ENCODE measurements around the gene IL31RA.

Gene IL31RA

GRCh38 chr5:55897206-55897894 lies 46.2 kb downstream of the IL31RA start:
- no CpG with 5 or more reads among the region's 8 CpGs for WGBS (ENCODE audit: extremely low coverage, insufficient coverage, low lambda C conversion rate)
- Histone ChIP-seq H3K9ac (ENCODE audit: low read length) (no peak overlapping the region), H3K79me1 (ENCODE audit: low read length) (no peaks in the 10 kb centered on the region), H4K5ac (ENCODE audit: low read length) (no peak overlapping the region), H3K79me2 (ENCODE audit: control insufficient read depth, insufficient read depth, low read length) (no peaks in the 10 kb centered on the region), H3K27ac (ENCODE audit: low read depth, low read length) (no peak overlapping the region), H3K18ac (ENCODE audit: low read length) (no peak overlapping the region), H4K8ac (ENCODE audit: low read depth, low read length) (no peak overlapping the region), H3K4me3 (ENCODE audit: low read length) (no peak overlapping the region), H3K56ac (ENCODE audit: low read length) (no peak overlapping the region), H3K4me1 (ENCODE audit: control insufficient read depth, low read depth, low read length) (no peaks in the 10 kb centered on the region), H2AK5ac (ENCODE audit: low read length) (no peak overlapping the region), H2BK120ac (ENCODE audit: low read depth, low read length) (no peak overlapping the region), H3K4ac (ENCODE audit: low read depth, low read length) (no peak overlapping the region), H3K27me3 (ENCODE audit: insufficient read depth, low read length, poor library complexity) (no peaks in the 10 kb centered on the region), H2BK5ac (ENCODE audit: low read length) (no peak overlapping the region), H3K4me2 (ENCODE audit: low read length) (no peak overlapping the region), H3K36me3 (ENCODE audit: control insufficient read depth, insufficient read depth, low read length) (no peaks in the 10 kb centered on the region), H3K23ac (ENCODE audit: low read length) (no peak overlapping the region), H2BK15ac (replicated peaks; ENCODE audit: low read depth) (no peak overlapping the region)
- DNase-seq: no peak

- no peak for DNase-seq
- Histone ChIP-seq H3K9ac (ENCODE audit: low read length) (no peak overlapping the region), H3K23ac (ENCODE audit: low read length) (no peak overlapping the region), H2BK5ac (ENCODE audit: low read length) (no peak overlapping the region), H3K4ac (ENCODE audit: low read depth, low read length) (no peak overlapping the region), H4K5ac (ENCODE audit: low read length) (no peak overlapping the region), H2BK120ac (ENCODE audit: low read depth, low read length) (no peak overlapping the region), H3K4me1 (ENCODE audit: control insufficient read depth, low read depth, low read length) (no peaks in the 10 kb centered on the region), H2BK15ac (replicated peaks; ENCODE audit: low read depth) (no peak overlapping the region), H3K4me2 (ENCODE audit: low read length) (no peak overlapping the region), H3K36me3 (ENCODE audit: control insufficient read depth, insufficient read depth, low read length) (no peaks in the 10 kb centered on the region), H3K4me3 (ENCODE audit: low read length) (no peak overlapping the region), H2AK5ac (ENCODE audit: low read length) (no peak overlapping the region), H3K27me3 (ENCODE audit: insufficient read depth, low read length, poor library complexity) (no peaks in the 10 kb centered on the region), H3K79me2 (ENCODE audit: control insufficient read depth, insufficient read depth, low read length) (no peaks in the 10 kb centered on the region), H4K8ac (ENCODE audit: low read depth, low read length) (no peak overlapping the region), H3K27ac (ENCODE audit: low read depth, low read length) (no peak overlapping the region), H3K79me1 (ENCODE audit: low read length) (no peaks in the 10 kb centered on the region), H3K56ac (ENCODE audit: low read length) (no peak overlapping the region), H3K18ac (ENCODE audit: low read length) (no peak overlapping the region)
- WGBS (ENCODE audit: extremely low coverage, insufficient coverage, low lambda C conversion rate): no CpG with 5 or more reads among the region's 14 CpGs
Observed at GRCh38 chr5:55897905-55898304, 46.7 kb downstream of the IL31RA start.

GRCh38 chr5:55899344-55899743 lies 48.2 kb downstream of the IL31RA start:
- no peaks in the 10 kb centered on the region for H3K27me3 ChIP-seq (ENCODE audit: insufficient read depth, low read length, poor library complexity)
- H3K79me1 ChIP-seq (ENCODE audit: low read length): no peaks in the 10 kb centered on the region
- no CpG with 5 or more reads among the region's 6 CpGs for WGBS (ENCODE audit: extremely low coverage, insufficient coverage, low lambda C conversion rate)
- H3K4me2 ChIP-seq (ENCODE audit: low read length): no peak overlapping the region
- no peak overlapping the region for H4K5ac ChIP-seq (ENCODE audit: low read length)
- H2AK5ac ChIP-seq (ENCODE audit: low read length): no peak overlapping the region
- no peak overlapping the region for H3K18ac ChIP-seq (ENCODE audit: low read length)
- H3K4ac ChIP-seq (ENCODE audit: low read depth, low read length): no peak overlapping the region
- no peaks in the 10 kb centered on the region for H3K79me2 ChIP-seq (ENCODE audit: control insufficient read depth, insufficient read depth, low read length)
- DNase-seq: no peak
- no peak overlapping the region for H3K56ac ChIP-seq (ENCODE audit: low read length)
- H3K27ac ChIP-seq (ENCODE audit: low read depth, low read length): no peak overlapping the region
- no peak overlapping the region for H2BK5ac ChIP-seq (ENCODE audit: low read length)
- no peak overlapping the region for H3K9ac ChIP-seq (ENCODE audit: low read length)
- no peaks in the 10 kb centered on the region for H3K4me1 ChIP-seq (ENCODE audit: control insufficient read depth, low read depth, low read length)
- H3K4me3 ChIP-seq (ENCODE audit: low read length): no peak overlapping the region
- no peak overlapping the region for H3K23ac ChIP-seq (ENCODE audit: low read length)
- H3K36me3 ChIP-seq (ENCODE audit: control insufficient read depth, insufficient read depth, low read length): no peaks in the 10 kb centered on the region
- H4K8ac ChIP-seq (ENCODE audit: low read depth, low read length): no peak overlapping the region
- no peak overlapping the region for H2BK15ac ChIP-seq (replicated peaks; ENCODE audit: low read depth)
- H2BK120ac ChIP-seq (ENCODE audit: low read depth, low read length): no peak overlapping the region

GRCh38 chr5:55900068-55900467 lies 48.9 kb downstream of the IL31RA start:
- no peak overlapping the region for H3K27ac ChIP-seq (ENCODE audit: low read depth, low read length)
- no peak overlapping the region for H2BK120ac ChIP-seq (ENCODE audit: low read depth, low read length)
- no peak overlapping the region for H2BK5ac ChIP-seq (ENCODE audit: low read length)
- H4K5ac ChIP-seq (ENCODE audit: low read length): no peak overlapping the region
- H3K4me1 ChIP-seq (ENCODE audit: control insufficient read depth, low read depth, low read length): no peaks in the 10 kb centered on the region
- H3K56ac ChIP-seq (ENCODE audit: low read length): no peak overlapping the region
- H3K27me3 ChIP-seq (ENCODE audit: insufficient read depth, low read length, poor library complexity): no peaks in the 10 kb centered on the region
- H3K4ac ChIP-seq (ENCODE audit: low read depth, low read length): no peak overlapping the region
- no peak overlapping the region for H3K18ac ChIP-seq (ENCODE audit: low read length)
- no peaks in the 10 kb centered on the region for H3K79me2 ChIP-seq (ENCODE audit: control insufficient read depth, insufficient read depth, low read length)
- no peaks in the 10 kb centered on the region for H3K79me1 ChIP-seq (ENCODE audit: low read length)
- H3K4me2 ChIP-seq (ENCODE audit: low read length): no peak overlapping the region
- WGBS (ENCODE audit: extremely low coverage, insufficient coverage, low lambda C conversion rate): no CpG with 5 or more reads among the region's 1 CpG
- H2BK15ac ChIP-seq (replicated peaks; ENCODE audit: low read depth): no peak overlapping the region
- H2AK5ac ChIP-seq (ENCODE audit: low read length): no peak overlapping the region
- no peak overlapping the region for H3K9ac ChIP-seq (ENCODE audit: low read length)
- no peak overlapping the region for H4K8ac ChIP-seq (ENCODE audit: low read depth, low read length)
- H3K4me3 ChIP-seq (ENCODE audit: low read length): no peak overlapping the region
- H3K36me3 ChIP-seq (ENCODE audit: control insufficient read depth, insufficient read depth, low read length): no peaks in the 10 kb centered on the region
- DNase-seq: no peak
- H3K23ac ChIP-seq (ENCODE audit: low read length): no peak overlapping the region

GRCh38 chr5:55900776-55901175 lies 49.6 kb downstream of the IL31RA start:
- Histone ChIP-seq H3K4ac (ENCODE audit: low read depth, low read length) (no peak overlapping the region), H2AK5ac (ENCODE audit: low read length) (no peak overlapping the region), H3K4me2 (ENCODE audit: low read length) (no peak overlapping the region), H3K23ac (ENCODE audit: low read length) (no peak overlapping the region), H3K4me1 (ENCODE audit: control insufficient read depth, low read depth, low read length) (no peaks in the 10 kb centered on the region), H3K79me2 (ENCODE audit: control insufficient read depth, insufficient read depth, low read length) (no peaks in the 10 kb centered on the region), H3K4me3 (ENCODE audit: low read length) (no peak overlapping the region), H3K56ac (ENCODE audit: low read length) (no peak overlapping the region), H2BK120ac (ENCODE audit: low read depth, low read length) (no peak overlapping the region), H3K79me1 (ENCODE audit: low read length) (no peaks in the 10 kb centered on the region), H3K9ac (ENCODE audit: low read length) (no peak overlapping the region), H2BK5ac (ENCODE audit: low read length) (no peak overlapping the region), H2BK15ac (replicated peaks; ENCODE audit: low read depth) (no peak overlapping the region), H4K5ac (ENCODE audit: low read length) (no peak overlapping the region), H4K8ac (ENCODE audit: low read depth, low read length) (no peak overlapping the region), H3K18ac (ENCODE audit: low read length) (no peak overlapping the region), H3K36me3 (ENCODE audit: control insufficient read depth, insufficient read depth, low read length) (no peaks in the 10 kb centered on the region), H3K27me3 (ENCODE audit: insufficient read depth, low read length, poor library complexity) (no peaks in the 10 kb centered on the region), H3K27ac (ENCODE audit: low read depth, low read length) (no peak overlapping the region)
- DNase-seq: no peak

GRCh38 chr5:55902696-55903095 lies 51.5 kb downstream of the IL31RA start:
- H2BK5ac ChIP-seq (ENCODE audit: low read length): no peak overlapping the region
- no peak overlapping the region for H2BK120ac ChIP-seq (ENCODE audit: low read depth, low read length)
- no peak overlapping the region for H3K27ac ChIP-seq (ENCODE audit: low read depth, low read length)
- no peak overlapping the region for H3K56ac ChIP-seq (ENCODE audit: low read length)
- H4K5ac ChIP-seq (ENCODE audit: low read length): no peak overlapping the region
- H3K23ac ChIP-seq (ENCODE audit: low read length): no peak overlapping the region
- no peak overlapping the region for H2BK15ac ChIP-seq (replicated peaks; ENCODE audit: low read depth)
- H3K79me2 ChIP-seq (ENCODE audit: control insufficient read depth, insufficient read depth, low read length): no peaks in the 10 kb centered on the region
- no peak overlapping the region for H3K9ac ChIP-seq (ENCODE audit: low read length)
- H3K4me2 ChIP-seq (ENCODE audit: low read length): no peak overlapping the region
- no peaks in the 10 kb centered on the region for H3K27me3 ChIP-seq (ENCODE audit: insufficient read depth, low read length, poor library complexity)
- H3K36me3 ChIP-seq (ENCODE audit: control insufficient read depth, insufficient read depth, low read length): no peaks in the 10 kb centered on the region
- no CpG with 5 or more reads among the region's 5 CpGs for WGBS (ENCODE audit: extremely low coverage, insufficient coverage, low lambda C conversion rate)
- no peaks in the 10 kb centered on the region for H3K4me1 ChIP-seq (ENCODE audit: control insufficient read depth, low read depth, low read length)
- H2AK5ac ChIP-seq (ENCODE audit: low read length): no peak overlapping the region
- H3K79me1 ChIP-seq (ENCODE audit: low read length): no peaks in the 10 kb centered on the region
- no peak for DNase-seq
- H3K4ac ChIP-seq (ENCODE audit: low read depth, low read length): no peak overlapping the region
- no peak overlapping the region for H3K18ac ChIP-seq (ENCODE audit: low read length)
- H4K8ac ChIP-seq (ENCODE audit: low read depth, low read length): no peak overlapping the region
- no peak overlapping the region for H3K4me3 ChIP-seq (ENCODE audit: low read length)

All from mesendoderm (in vitro differentiated cells).